ENCODE measurements around the gene PLA2G4B.

DNA sequence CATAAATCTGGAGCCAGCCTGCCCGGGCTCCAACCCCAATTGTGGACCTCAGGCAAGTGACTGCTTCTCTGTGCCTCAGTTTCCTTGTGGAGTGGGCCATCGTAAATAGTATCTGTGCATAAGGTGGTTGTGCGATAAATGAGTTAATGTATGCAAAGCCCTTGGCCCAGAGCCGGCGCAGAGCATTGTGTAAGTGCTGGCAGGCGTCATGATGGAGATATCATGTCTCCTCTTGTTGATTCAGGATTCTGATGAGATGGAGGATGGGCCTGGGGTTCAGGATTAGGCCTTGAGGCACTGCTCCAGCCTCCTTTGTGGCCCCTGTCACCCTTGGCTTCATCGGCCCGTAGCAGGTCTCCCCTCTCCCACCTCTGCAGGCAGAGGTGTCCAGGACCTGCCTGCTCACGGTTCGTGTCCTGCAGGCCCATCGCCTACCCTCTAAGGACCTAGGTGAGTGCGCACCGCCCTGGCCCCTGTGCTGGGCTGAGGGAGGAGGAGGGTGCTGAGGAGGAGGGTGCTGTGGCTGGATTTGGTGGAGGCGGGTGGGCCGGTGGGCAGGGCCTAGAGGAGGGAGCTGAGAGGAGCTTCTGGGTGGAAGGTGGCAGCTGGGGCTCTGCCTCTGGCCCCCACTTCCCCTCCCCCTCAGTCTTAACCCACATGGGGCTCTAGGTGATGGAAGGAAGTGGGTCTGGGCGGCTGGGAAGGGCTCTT lies 1.3 kb downstream of the PLA2G4B start:
- TF ChIP-seq, protein P1, sequence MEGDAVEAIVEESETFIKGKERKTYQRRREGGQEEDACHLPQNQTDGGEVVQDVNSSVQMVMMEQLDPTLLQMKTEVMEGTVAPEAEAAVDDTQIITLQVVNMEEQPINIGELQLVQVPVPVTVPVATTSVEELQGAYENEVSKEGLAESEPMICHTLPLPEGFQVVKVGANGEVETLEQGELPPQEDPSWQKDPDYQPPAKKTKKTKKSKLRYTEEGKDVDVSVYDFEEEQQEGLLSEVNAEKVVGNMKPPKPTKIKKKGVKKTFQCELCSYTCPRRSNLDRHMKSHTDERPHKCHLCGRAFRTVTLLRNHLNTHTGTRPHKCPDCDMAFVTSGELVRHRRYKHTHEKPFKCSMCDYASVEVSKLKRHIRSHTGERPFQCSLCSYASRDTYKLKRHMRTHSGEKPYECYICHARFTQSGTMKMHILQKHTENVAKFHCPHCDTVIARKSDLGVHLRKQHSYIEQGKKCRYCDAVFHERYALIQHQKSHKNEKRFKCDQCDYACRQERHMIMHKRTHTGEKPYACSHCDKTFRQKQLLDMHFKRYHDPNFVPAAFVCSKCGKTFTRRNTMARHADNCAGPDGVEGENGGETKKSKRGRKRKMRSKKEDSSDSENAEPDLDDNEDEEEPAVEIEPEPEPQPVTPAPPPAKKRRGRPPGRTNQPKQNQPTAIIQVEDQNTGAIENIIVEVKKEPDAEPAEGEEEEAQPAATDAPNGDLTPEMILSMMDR (IDR thresholded peaks at IDR 0.05 in 4 of 5, conservative IDR thresholded peaks at IDR 0.05 in 1 of 5), result no peak
- TF ChIP-seq POLR2A (IDR thresholded peaks at IDR 0.05), result no peak
